ENCODE data around the gene ANXA1. TPM values are rescaled to one million over a fixed set of nuclear protein-coding genes. Genes with fewer than 3 reads are reported as not detected.

ANXA1 gene
- total and polyA plus RNA-seq, 2 of the 13 experiments (the other 11 are each of a cell fraction or from before 2014, with no cell fraction given), result 0.15 to 0.20 TPM

DNA sequence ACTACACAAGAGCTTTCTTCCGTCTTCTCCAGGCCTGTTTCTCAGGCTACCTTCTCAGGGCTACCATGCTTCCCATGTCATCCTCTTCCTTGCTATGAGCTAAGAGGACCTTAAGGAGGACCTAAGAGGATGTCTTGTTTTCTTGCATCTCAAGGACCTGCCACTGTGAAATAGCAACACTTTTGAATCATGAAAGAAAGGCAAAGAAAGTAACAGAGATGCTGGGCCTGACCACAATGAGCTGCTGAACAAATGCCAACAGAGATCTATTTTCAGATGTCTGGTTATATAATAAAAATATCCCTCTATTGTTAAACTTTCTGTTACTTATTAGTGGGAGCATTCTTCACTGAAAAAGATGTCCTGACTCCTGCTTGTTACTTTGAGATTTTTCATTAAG, 36.7 kb upstream of the ANXA1 start:
- H4K20me1 ChIP-seq (ENCODE audit: insufficient read depth, low read length), result no peaks in the 10 kb centered on the region
- in situ Hi-C loops (cut with HindIII; ENCODE audit: extremely low pct_ligation_motif_present, low pct_unique_long_range_greater_than_20kb), result no loop called here
- H3K4me2 ChIP-seq (ENCODE audit: low read depth, low read length), result no peak overlapping the region
- ATAC-seq (no peak), DNase-seq (ENCODE audit: low spot score) (no peak), FAIRE-seq (no peak)
- no peaks in the 10 kb centered on the region for H3K4me1 ChIP-seq (ENCODE audit: insufficient read depth, low read length)
- H3K27ac ChIP-seq (ENCODE audit: extremely low read length, insufficient read depth, low read length), result no peak overlapping the region
- no peaks in the 10 kb centered on the region for H3K9me3 ChIP-seq (ENCODE audit: low read length)
- WGBS (ENCODE audit: low lambda C conversion rate), result 8% methylated on average over 1 of the region's 1 CpG
- no peak overlapping the region for H2AFZ ChIP-seq (ENCODE audit: low read length)
- no peaks in the 10 kb centered on the region for H3K27me3 ChIP-seq (ENCODE audit: control insufficient read depth in 1 of 2, insufficient read depth in 2 of 2, low read length in 2 of 2)
- intact Hi-C loops (cut with micrococcal nuclease; ENCODE audit: unreplicated experiment), result no loop called here
- H3K79me2 ChIP-seq (ENCODE audit: insufficient read depth, low read length), result no peaks in the 10 kb centered on the region
- H3K4me3 ChIP-seq (replicated peaks in 1 of 3; ENCODE audit: insufficient read depth in 1 of 3, low read depth in 2 of 3, low read length in 3 of 3), result no peak overlapping the region
- CTCF ChIA-PET (ENCODE audit: low intra/inter-chr PET ratio, low total read pairs), result no interaction called here
- H3K36me3 ChIP-seq (replicated peaks in 1 of 2; ENCODE audit: control insufficient read depth in 1 of 2, insufficient read depth in 2 of 2, low read length in 2 of 2), result no peaks in the 10 kb centered on the region
- POLR2A ChIA-PET, result no interaction called here
- no TSS peak for BruUV-seq (replicated peaks)
- no peak overlapping the region for H3K9ac ChIP-seq (ENCODE audit: insufficient read depth, low read depth, low read length)
- TF ChIP-seq KMT2A (CRISPR knock-in tag; IDR thresholded peaks at IDR 0.05), result no peak
- TF ChIP-seq, protein P1, sequence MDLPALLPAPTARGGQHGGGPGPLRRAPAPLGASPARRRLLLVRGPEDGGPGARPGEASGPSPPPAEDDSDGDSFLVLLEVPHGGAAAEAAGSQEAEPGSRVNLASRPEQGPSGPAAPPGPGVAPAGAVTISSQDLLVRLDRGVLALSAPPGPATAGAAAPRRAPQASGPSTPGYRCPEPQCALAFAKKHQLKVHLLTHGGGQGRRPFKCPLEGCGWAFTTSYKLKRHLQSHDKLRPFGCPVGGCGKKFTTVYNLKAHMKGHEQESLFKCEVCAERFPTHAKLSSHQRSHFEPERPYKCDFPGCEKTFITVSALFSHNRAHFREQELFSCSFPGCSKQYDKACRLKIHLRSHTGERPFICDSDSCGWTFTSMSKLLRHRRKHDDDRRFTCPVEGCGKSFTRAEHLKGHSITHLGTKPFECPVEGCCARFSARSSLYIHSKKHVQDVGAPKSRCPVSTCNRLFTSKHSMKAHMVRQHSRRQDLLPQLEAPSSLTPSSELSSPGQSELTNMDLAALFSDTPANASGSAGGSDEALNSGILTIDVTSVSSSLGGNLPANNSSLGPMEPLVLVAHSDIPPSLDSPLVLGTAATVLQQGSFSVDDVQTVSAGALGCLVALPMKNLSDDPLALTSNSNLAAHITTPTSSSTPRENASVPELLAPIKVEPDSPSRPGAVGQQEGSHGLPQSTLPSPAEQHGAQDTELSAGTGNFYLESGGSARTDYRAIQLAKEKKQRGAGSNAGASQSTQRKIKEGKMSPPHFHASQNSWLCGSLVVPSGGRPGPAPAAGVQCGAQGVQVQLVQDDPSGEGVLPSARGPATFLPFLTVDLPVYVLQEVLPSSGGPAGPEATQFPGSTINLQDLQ (CRISPR knock-in tag; IDR thresholded peaks at IDR 0.05), result no peak
- TF ChIP-seq, protein P2, sequence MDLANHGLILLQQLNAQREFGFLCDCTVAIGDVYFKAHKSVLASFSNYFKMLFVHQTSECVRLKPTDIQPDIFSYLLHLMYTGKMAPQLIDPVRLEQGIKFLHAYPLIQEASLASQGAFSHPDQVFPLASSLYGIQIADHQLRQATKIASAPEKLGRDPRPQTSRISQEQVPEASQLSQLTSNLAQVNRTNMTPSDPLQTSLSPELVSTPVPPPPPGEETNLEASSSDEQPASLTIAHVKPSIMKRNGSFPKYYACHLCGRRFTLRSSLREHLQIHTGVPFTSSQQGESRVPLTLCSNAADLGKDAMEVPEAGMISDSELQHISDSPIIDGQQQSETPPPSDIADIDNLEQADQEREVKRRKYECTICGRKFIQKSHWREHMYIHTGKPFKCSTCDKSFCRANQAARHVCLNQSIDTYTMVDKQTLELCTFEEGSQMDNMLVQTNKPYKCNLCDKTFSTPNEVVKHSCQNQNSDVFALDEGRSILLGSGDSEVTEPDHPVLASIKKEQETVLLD (CRISPR knock-in tag; IDR thresholded peaks at IDR 0.05; ENCODE audit: low read depth), result no peak
- TF ChIP-seq ZSCAN31 (CRISPR knock-in tag; IDR thresholded peaks at IDR 0.05; ENCODE audit: low read depth), result no peak
- no peak for TF ChIP-seq ZNF83 (CRISPR knock-in tag; IDR thresholded peaks at IDR 0.05; ENCODE audit: borderline replicate concordance)
- TF ChIP-seq, protein P3, sequence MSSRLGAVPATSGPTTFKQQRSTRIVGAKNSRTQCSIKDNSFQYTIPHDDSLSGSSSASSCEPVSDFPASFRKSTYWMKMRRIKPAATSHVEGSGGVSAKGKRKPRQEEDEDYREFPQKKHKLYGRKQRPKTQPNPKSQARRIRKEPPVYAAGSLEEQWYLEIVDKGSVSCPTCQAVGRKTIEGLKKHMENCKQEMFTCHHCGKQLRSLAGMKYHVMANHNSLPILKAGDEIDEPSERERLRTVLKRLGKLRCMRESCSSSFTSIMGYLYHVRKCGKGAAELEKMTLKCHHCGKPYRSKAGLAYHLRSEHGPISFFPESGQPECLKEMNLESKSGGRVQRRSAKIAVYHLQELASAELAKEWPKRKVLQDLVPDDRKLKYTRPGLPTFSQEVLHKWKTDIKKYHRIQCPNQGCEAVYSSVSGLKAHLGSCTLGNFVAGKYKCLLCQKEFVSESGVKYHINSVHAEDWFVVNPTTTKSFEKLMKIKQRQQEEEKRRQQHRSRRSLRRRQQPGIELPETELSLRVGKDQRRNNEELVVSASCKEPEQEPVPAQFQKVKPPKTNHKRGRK (CRISPR knock-in tag; IDR thresholded peaks at IDR 0.05), result no peak
- TF ChIP-seq ETV5 (CRISPR knock-in tag; IDR thresholded peaks at IDR 0.05; ENCODE audit: borderline replicate concordance), result no peak
- TF ChIP-seq ZNF44 (CRISPR knock-in tag; IDR thresholded peaks at IDR 0.05), result no peak
